Loucy (cell line): ENCODE data around the gene GARIN5A.

Experiments
- CTCF ChIP-seq: fragments of 200-600 bp; sonication (generic); conservative IDR thresholded peaks from 2 replicates; pipeline ENCODE4 v1.5.1; 2014; ENCODE audit warnings: mild to moderate bottlenecking, antibody characterized with exemption, low read length
- EZH2phosphoT487 ChIP-seq: fragments of 200-600 bp; IDR thresholded peaks from 2 replicates; pipeline ENCODE4 v1.6.1; 2018; ENCODE audit warnings: antibody characterized with exemption, mild to moderate bottlenecking, moderate library complexity, borderline replicate concordance

GRCh38 chr19:50462970-50463369 is 13.7 kb downstream of the GARIN5A start:
- TF ChIP-seq EZH2phosphoT487: no peak
- TF ChIP-seq CTCF: no peak
